Left renal pelvis (tissue), 4 donors: Measurements from ENCODE around the gene HHAT. TPM values are rescaled to one million over a fixed set of nuclear protein-coding genes. Genes with fewer than 3 reads are reported as not detected.

ENCODE experiments used
- DNase-seq, 4 donors: peaks; one replicate each; pipeline ENCODE4 v3.0.0-alpha.2; 2013; ENCODE audit warnings: low read depth in 4 of 4, low spot score in 3 of 4
- polyA plus RNA-seq, 4 donors: library from polyadenylated mRNA; unstranded; fragments of 120-200 nt; gene quantifications; one replicate each; pipeline ENCODE4 v1.2.1, GENCODE V29; 2013; ENCODE audit not compliant: insufficient read length in 4 of 4

The HHAT gene
- polyA plus RNA-seq, 4 donors: 11.8 to 14.6 (median 14.2) TPM

GRCh38 chr1:210662291-210663050 is 333.8 kb downstream of the HHAT start:
- peak in 1 of 4 donors; percentile 6 for DNase-seq

DNA sequence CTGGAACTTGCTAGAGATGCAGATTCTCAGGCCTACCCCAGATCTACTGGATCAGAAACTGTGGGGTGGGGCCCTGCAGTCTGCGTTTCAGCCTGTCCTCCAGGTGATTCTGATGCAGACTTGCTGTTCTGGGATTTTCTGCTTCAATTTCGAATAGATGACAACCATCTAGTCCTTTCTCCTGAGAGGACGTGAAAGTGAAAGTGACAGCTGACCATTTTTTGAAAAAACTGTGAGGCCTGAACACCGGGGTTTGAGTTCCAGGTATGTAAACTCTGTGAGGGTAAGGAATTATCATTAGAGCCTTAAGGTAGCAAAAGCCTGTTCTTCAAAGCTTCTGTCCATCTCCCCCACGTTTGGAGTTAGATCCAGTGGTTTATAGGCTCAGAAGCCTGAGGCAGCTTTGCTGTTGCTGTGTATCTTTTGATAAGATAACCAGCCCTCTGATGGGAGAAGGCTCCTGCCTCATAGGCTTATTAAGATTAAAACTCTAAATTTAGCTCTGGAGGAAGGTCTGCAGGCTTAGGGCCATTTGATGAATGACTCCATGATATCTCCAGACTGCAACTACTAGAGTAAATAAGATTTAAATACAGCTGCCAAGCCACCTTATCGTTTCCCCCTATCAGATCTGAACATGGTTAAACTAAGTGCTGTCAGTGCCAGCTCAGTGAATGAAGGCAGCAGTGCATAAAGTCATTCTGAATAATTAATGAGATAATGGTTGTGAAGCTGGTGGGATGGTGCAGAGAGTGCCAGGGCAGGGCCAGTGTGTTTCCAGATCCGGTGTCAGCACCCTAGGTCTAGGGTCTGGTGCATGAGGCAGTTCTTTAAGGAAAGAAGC is 335.2 kb downstream of the HHAT start:
- no peak for DNase-seq

DNA sequence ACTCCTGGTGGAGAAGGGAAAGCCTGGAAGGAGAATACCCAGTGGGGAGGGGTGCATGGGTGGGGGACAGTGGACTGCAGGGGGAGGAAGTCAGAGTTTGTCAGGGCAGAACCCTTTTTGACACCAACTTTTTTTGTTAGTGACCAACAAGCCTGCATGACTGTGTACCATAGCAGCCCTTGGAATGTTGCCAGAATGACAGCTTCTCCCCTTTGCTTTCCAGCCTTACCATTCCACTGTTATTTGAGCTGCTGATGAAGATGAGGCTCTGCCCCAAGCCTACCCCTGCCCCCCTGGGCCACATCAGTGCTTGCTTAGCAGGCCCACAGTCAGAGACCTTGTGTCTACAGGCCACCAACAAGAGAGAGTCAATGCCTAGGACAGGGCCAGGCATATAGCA is 341.2 kb downstream of the HHAT start:
- DNase-seq: no peak

DNA sequence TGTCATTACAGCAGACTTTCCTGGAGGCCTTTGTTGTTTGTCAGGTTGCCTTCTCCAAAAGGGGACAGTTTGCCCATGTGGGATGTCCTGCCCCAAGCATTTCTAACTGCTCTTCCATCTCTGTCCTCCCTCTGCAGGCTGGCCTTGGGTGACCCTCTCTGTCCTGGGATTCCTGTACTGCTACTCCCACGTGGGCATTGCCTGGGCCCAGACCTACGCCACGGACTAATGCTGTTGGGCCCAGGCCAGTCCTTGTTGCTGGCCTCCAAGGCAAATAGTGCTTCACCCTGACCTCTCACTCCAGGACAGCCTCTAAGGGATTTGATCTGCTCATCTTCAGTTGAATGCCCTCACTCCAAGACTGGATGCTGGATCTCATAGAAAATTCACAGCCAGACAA is 345.4 kb downstream of the HHAT start:
- no peak for DNase-seq

DNA sequence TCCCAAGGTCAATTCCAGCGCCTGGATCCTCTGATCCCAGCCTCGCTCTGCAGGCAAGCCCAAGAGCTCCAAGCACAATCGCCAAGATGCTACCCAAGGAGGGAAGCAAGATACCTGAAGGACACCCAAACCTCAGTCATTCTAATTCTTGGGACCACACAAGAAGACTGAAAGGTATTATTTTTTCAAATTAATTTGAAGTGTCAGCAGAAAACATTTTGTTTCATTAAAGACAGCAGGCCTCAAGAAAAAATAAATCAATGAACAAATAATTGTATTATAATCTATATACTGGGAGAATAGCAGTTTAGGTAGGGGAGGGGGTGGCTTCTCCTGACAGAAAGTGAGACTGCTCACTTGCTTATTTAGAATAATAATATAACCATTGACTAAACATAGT is 347.8 kb downstream of the HHAT start:
- DNase-seq: no peak

DNA sequence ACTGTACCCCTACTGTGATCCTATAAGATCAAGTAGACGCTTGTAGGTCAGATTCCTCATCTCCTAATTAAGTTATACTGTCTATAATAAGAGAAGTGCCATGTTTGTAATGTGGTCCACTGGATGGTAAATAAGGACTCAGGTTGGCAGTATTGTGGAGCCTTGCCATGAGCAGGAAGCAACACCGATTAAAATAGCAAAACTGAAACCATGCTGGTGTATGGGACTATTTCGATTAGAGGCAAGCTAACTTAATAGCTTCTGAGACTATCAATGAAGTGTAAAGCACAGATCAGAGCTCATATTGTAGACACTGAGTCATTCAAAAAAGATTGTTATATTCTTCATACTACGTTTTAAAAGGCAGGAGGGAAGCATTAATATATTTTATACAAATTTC is 348.8 kb downstream of the HHAT start:
- DNase-seq: no peak

GRCh38 chr1:210678306-210678705 is 349.6 kb downstream of the HHAT start:
- DNase-seq: no peak

DNA sequence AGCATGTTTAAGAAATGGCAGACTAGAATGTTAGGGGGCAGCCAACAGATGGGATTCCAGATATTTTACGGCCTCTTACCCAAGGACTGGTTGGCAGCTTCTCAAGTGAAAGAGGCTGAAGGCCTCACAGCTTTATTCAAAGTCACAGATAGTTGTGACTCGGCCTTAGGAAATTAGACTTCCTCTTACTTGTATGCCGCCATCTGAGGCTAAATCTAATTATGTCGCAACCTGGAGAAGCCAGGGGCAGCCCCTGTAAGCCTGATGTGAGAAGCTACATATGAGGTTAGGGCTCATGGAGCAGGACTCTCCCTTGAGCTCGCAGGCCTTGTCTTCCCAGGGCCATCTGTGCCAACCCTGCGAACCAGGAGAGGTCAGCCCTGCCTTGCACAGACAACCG is 352.5 kb downstream of the HHAT start:
- DNase-seq: no peak

GRCh38 chr1:210683403-210684047 is 354.8 kb downstream of the HHAT start:
- no peak for DNase-seq

GRCh38 chr1:210684466-210685294 is 356.0 kb downstream of the HHAT start:
- no peak for DNase-seq

- DNase-seq: no peak
Measured at GRCh38 chr1:210685295-210685650, 356.6 kb downstream of the HHAT start.

GRCh38 chr1:210686841-210687240 is 358.1 kb downstream of the HHAT start:
- no peak for DNase-seq

GRCh38 chr1:210687582-210688279 is 359.0 kb downstream of the HHAT start:
- no peak for DNase-seq

DNA sequence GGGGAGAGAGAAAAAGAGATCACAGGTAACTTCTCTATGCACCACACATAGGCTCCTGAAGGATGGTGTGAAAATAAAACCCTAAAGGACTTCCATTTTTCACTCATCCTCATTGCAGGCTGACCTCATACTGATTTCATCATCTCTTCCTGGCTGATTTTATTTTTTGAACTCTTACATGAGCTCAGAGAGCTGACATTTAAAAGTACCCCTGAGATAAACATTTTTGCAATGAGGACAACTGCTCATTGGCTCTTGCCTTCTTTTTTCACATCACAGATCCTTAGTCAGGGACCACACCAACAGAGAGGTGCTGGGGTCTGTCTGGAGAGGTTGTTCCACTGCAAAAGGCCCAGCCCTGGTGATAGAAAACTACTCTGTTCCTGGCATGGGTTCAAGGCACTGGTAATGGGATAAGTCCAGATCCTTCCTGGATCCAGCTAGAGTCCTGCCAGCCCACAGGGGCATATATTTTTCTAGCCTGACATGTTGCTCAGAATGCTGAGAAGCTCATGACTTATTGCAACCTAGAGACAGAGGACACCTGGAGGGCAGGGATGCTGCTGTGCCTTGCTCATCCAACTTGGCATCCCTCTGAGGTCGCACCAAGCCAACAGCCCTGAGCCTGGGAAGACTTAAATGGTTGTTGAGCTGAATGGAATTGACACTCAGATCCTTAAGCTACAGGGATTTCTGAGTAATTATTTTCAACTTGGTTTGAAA is 360.0 kb downstream of the HHAT start:
- DNase-seq: no peak

DNA sequence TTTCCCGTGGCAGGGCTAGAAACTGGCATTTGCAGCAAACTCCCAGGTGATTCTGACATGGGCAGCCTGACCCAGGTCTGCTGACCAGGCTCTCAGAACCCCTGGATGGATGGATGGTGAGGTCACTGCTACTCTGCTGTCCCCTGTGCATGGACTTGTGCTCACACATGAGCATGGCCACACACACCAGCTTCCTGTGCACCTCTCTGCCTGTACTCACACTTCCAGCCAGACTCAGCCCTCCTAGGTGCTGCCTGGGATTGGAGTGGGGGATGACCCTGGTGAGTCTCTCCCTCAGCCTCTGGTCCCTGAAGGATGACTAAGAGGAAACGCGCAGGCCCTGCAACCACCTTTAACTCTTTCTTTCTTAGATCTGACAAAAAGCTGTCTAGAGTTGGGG is 361.1 kb downstream of the HHAT start:
- DNase-seq: no peak

- no peak for DNase-seq
Measured at GRCh38 chr1:210690236-210690635, 361.5 kb downstream of the HHAT start.

DNA sequence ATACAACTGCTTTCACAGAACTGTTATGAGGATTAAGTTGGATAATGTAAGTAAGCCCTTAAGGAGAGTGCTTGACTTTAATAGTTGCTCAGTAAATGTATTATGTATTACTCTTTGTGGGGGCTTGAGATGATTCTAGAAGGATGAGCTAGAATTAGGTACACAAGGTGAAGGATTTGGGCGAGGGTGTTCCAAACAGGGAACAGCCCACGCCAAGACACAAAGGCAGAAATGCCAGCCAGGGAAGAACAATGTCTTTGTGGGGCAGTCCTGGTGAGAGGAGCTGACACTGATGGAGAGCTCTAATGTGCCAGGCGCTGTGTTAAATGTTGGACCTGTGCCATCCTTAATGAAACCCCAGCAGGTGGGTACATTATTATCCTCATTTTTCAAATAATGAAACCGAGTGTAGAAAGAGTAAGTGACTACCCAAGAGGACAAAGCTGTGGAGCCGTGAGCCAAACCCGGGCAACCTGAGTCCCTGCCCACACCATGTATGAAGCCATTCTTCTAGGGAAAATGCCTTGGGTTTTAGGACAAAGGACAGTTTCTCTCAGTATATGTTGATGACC is 362.4 kb downstream of the HHAT start:
- no peak for DNase-seq

DNA sequence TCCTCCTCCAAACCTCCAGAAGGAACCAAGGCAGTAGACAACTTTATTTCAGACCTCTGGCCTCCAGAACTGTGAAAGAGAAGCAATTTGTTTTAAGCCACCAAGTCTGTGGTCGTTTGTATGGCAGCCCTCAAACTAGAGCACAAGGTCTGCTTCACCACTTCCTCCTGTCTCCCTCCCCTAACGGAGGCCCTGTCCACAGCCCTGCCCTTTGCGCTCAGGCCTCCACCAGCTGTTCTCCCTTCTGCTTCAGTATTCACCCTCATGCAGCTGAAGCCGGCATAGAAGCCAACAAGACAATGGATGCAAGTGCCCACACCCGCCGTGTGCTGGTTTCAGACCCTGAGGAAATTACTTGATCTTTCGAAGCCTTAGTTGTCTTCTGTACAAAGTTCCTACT is 364.1 kb downstream of the HHAT start:
- DNase-seq: no peak

GRCh38 chr1:210695026-210695425 is 366.3 kb downstream of the HHAT start:
- DNase-seq: no peak
